HG03565 (cell line): ENCODE data around the gene TENM4.

ENCODE experiments used
- ATAC-seq: cut with Tn5 transposase; IDR thresholded peaks from one replicate; pipeline ENCODE4 v1.9.1; 2021; ENCODE audit warnings: mild to moderate bottlenecking, moderate library complexity; ENCODE audit not compliant: unreplicated experiment

Gene TENM4

DNA sequence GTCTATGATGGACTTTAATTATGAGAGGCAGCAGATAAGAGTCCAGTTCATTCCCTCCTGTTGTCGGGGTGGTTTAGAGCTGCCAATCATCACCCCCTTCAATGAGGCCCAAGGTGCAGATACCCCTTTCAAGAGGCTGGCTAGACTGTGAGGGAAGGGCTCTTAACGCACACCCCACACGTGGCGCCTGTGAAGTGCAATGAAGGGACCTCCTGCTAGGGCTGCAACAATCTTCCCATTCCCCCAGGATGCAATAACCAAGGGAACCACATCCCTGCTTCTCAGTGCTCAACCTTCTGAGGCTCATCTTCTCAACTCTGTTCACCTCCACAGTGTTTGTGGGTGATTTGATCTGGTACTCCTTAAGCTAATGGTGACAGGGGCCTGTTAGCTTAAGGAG lies 19.0 kb downstream of the TENM4 start:
- ATAC-seq = no peak

DNA sequence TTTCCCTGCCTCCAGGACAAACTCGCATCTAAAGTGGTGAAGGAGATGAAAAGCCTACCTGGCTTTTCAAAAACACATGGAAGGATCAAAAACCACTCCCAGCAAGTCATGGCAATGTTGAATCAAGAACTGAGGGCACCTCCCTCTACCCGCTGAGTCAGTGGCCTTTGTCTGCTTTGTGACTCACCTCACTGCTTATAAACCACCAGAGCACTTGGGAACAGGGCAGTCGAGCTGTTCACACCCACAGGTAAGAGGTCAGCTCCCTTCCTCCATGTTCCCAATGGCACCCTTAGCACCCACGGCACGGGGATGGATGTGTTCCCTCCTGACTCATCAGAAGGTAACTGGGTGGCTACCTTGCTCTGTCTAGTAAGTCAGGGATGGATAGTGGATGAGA lies 21.7 kb downstream of the TENM4 start:
- no peak for ATAC-seq

DNA sequence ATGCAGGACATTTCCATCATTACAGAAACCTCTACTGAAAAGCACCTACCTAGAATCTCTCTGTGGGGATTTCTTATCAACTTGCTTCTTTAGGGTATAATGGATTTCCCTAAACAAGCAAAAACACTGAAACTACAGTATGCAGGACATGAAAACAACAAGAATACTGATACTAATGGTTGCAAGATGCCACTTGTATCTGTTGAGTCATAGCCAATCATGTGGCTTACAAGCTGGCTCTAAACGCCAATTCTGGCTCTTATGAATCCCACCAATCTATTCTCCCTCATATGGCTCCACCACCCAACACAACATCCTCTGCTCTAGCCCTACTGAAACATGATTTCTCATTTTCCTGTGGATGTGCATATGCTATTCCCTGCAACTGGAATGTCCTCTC lies 22.6 kb downstream of the TENM4 start:
- no peak for ATAC-seq

GRCh38 chr11:79417069-79417920 lies 23.5 kb downstream of the TENM4 start:
- ATAC-seq = no peak

DNA sequence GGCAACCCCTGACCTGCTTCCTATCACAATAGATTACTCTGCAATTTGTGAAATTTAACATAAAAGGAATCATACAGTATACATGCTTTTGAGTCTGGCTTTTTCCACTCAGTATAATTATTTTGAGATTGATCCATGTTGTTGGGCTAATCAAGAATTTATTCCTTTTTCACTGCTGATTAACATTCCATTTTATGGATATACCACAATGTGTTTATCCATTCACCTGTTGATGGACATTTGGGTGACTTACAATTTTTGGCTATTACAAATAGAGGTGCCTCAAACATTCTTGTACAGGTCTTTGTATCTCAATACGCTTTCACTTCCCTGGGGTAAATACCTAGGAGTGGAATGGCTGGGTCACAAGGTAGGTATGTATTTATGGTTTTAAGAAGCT lies 24.9 kb downstream of the TENM4 start:
- ATAC-seq = no peak

- ATAC-seq = no peak
Measured at GRCh38 chr11:79415411-79415810, 25.4 kb downstream of the TENM4 start.

- ATAC-seq = no peak
Measured at GRCh38 chr11:79414644-79415317, 26.0 kb downstream of the TENM4 start.

GRCh38 chr11:79414041-79414440 lies 26.8 kb downstream of the TENM4 start:
- ATAC-seq = no peak

GRCh38 chr11:79413268-79413667 lies 27.6 kb downstream of the TENM4 start:
- no peak for ATAC-seq

- ATAC-seq = no peak
Measured at GRCh38 chr11:79412761-79413160, 28.1 kb downstream of the TENM4 start.

- no peak for ATAC-seq
Measured at GRCh38 chr11:79409330-79409729, 31.5 kb downstream of the TENM4 start.

DNA sequence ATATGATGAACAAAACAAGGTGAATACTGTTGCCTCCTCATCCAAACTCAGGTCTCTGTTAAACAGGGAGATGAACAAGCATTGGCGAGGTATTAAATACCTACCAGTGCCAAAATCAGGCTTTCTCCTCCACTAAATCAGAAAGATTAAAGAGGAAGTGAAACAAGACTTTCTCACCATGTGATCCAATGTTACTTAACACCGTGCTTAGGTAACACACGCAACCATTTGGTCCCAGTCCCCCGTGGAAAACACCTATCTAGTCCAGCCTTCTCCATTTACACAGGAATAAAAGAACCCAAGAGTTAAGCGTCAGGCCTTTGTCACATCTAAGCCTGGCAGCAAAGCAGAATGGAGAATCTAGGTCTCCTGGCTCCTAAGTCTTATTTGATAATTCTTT lies 34.5 kb downstream of the TENM4 start:
- ATAC-seq = peak; percentile 92

- ATAC-seq = no peak
Measured at GRCh38 chr11:79404806-79405205, 36.0 kb downstream of the TENM4 start.

GRCh38 chr11:79404325-79404724 lies 36.5 kb downstream of the TENM4 start:
- ATAC-seq = no peak

- ATAC-seq = no peak
Measured at GRCh38 chr11:79403839-79404238, 37.0 kb downstream of the TENM4 start.

- ATAC-seq = no peak
Measured at GRCh38 chr11:79402912-79403311, 37.9 kb downstream of the TENM4 start.

DNA sequence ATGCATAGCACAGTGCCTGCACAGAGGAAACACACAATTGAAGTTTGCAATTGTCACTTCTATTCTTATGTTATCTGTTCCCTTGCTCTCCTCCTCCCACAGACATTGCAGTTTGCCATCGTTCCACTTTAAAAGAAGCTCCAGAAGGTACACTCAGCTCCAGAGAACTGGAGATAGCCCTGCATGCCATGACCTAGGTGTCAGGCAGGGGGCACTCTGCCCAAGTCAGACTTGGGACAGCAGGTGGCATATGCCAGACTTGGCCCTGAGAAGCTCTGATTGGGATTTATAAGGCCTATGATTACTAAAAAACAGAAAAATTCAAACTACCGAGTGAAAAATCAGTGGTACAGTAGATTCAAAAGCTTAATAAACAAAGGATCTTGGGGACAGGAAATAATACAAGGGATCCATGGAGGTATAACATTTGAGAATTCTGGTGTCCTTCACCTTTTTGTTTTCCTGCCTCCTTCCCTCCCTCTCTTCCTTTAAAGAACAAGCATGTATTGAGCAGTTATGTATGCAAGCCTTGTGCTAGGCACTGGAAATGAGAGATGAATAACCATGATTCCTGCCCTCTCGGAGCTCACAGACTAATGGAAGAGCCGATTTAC lies 40.0 kb downstream of the TENM4 start:
- ATAC-seq = peak; percentile 79

GRCh38 chr11:79400206-79400605 lies 40.6 kb downstream of the TENM4 start:
- no peak for ATAC-seq

GRCh38 chr11:79397252-79397651 lies 43.6 kb downstream of the TENM4 start:
- ATAC-seq = no peak

DNA sequence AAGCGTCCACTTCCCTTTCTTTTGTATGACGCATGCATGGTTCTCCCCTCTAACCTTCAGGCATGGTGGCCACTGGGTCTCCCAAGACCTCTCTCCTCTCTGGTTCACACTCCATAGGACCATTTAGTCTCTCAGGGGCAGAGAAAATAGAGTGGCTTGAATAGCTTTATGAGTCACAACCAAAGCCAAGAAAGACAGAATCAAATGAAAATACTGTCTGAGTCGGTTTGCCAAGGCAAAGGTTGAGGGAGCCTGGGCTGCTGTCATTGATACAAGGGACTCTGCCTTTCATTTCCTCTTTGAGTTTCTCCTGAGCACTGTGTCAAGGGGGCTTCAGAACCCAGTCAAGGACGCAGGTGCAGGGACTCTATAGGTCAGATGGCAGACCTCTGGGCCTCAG lies 44.2 kb downstream of the TENM4 start:
- no peak for ATAC-seq

DNA sequence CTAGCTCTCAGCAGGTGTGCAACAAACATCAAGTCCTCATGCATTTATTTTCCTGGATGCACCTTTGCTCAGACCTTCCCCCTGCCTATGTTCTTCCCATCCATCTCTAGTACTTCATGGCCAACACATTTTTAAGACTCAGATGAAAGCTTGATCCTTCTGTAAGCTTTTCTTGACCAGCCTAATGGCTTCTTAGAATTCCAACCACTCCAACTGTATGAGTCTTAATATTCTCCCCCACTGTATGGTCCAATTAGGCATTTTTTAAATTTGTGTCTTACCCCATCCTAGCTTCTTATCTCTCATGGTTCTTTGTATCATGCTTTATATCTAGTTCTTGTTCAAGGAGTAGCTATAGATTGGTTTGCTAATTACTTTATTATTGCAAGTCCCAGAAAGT lies 44.8 kb downstream of the TENM4 start:
- ATAC-seq = no peak
